Ovary (tissue), 9 donors: ENCODE results near the gene VPS52. TPM values are rescaled to one million over a fixed set of nuclear protein-coding genes. Genes with fewer than 3 reads are reported as not detected.
A peak's percentile ranks its signal among the peaks of the same experiment; 100 is the strongest.

Experiments
- DNase-seq, 5 donors: peaks; one replicate each; pipeline ENCODE4 v3.0.0-alpha.2; 2019 to 2020
- H3K27ac ChIP-seq, 2 donors: fragments of 200-600 bp; one replicate each; pipeline versions ENCODE4 v1.5.1 to v1.8.0; 2019 to 2022
- H3K27me3 ChIP-seq: fragments of 200-600 bp; one replicate; pipeline ENCODE4 v1.8.0; 2022
- H3K36me3 ChIP-seq: fragments of 200-600 bp; sonication (generic); one replicate; pipeline ENCODE4 v1.5.1; 2019
- H3K4me1 ChIP-seq: one replicate; pipeline ENCODE4 v1.8.1; 2013; ENCODE audit warnings: mild to moderate bottlenecking, moderate library complexity; ENCODE audit not compliant: insufficient read depth
- H3K4me3 ChIP-seq: fragments of 200-600 bp; sonication (generic); one replicate; pipeline ENCODE4 v1.5.1; 2017
- H3K9me3 ChIP-seq, 2 donors: fragments of 200-600 bp in 1 of 2; sonication (generic) in 1 of 2; one replicate each; pipeline versions ENCODE4 v1.5.1 to v1.8.1; 2013 to 2019; ENCODE audit warnings: mild to moderate bottlenecking in 1 of 2, moderate library complexity in 1 of 2
- EP300 ChIP-seq: sonication (generic); formaldehyde crosslinking; IDR thresholded peaks from one replicate; pipeline ENCODE4 v1.6.1; 2017; ENCODE audit warnings: antibody characterized with exemption
- POLR2A ChIP-seq: fragments of 450-650 bp; IDR thresholded peaks from one replicate; pipeline ENCODE4 v1.6.1; 2017; ENCODE audit warnings: antibody characterized with exemption, mild to moderate bottlenecking, moderate library complexity
- WGBS, 3 donors: extraction: QIAGEN DNeasy Blood & Tissue Kit in 1 of 3; methylation state at CpG; one replicate each; pipeline versions ENCODE4 v1.1.5 to v1.1.7; 2013 to 2017; 5-methylcytosine and 5-hydroxymethylcytosine counted together
- intact Hi-C, 4 donors: fragments of 100-400 bp; cut with DNase I; formaldehyde crosslinking; loops; one replicate each; pipeline versions ENCODE4 v1.11.0 to v1.15.1; 2022 to 2023
- polyA plus RNA-seq, 2 donors: library from polyadenylated mRNA; stranded (reverse); fragments of 200-250 nt in 1 of 2; fragments of 350-450 nt in 1 of 2; fragmentation: Illumina TruSeq in 1 of 2; extraction: RNeasy Lipid Tissue Mini Kit (QIAGEN cat#74804) in 1 of 2; gene quantifications; one replicate each; pipeline ENCODE4 v1.2.3, GENCODE V29; 2013 to 2014
- total RNA-seq, 7 donors: library from RNA; depleted of rRNA in 2 of 7; stranded (reverse); fragments of >200 nt in 2 of 7; fragmentation: NEBNext Ultra II Directional in 3 of 7; extraction: Animal tissue kit (Norgen Biotek cat#: 25700) in 3 of 7; gene quantifications; one replicate each; pipeline versions ENCODE4 v1.1.0 to v1.2.4, GENCODE V29; 2016 to 2023
- TF ChIP-seq, protein P1 (sequence below), 3 donors: fragments of 450-650 bp in 2 of 3; fragments of 200-600 bp in 1 of 3; IDR thresholded peaks; one replicate each; pipeline versions ENCODE4 v1.5.1 to v1.8.0; 2016 to 2022; ENCODE audit warnings: antibody characterized with exemption in 3 of 3, mild to moderate bottlenecking in 1 of 3
- donor health status: DM: no; HTN: no; CAD: no; lungs with moderate emphysema.
- donor health status: DM: no; HTN: no; CAD: no.
- donor health status: Bipolar disorder and iron deficiency.
- donor health status: DM: yes; HTN: yes; CAD: no.
- donor health status: DM: no; HTN: no; CAD: no.
- donor health status: DM: yes; HTN: yes; CAD: no.

The VPS52 gene
- total and polyA plus RNA-seq, 9 donors = 24.0 to 56.7 (median 45.2) TPM

DNA sequence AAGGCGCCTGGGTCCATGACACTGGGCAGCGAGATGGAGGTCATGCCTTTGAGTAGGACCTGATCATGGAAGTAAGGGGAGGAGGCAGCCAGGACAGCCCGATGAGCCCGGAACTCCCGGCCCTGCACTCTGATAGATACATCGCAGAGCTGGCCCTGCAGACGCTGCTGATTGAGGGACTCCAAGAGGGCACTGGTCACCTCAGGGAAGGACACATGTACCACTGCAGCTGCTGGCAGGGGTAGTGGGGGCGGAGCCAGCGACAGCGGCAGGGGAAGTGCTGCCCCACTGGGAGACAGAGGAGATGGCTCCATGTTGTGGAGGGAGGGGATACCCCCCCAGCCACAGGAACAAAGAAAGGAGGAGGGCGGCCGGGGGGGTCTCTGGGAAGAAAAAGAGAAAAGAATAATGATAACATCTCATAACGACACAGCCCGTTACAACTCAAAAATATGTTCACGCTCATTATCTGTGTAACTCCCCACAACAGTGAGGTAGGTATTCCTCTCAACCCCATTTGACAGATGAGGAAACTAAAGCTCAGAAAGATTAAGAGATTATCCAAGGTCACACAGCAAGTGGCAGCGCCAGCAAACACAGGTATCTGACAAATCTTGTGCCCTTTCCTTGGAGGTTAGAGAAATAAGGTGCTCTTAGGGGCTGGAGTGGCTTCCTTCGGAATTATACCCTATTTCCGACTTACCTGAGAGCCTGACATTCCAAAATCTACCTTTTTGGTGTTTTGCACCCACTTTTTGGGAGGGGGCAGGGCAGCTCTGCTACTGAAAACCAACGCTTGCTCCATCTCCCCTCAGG is 45.1 kb upstream of the VPS52 start:
- TF ChIP-seq POLR2A (no peak), EP300 (no peak)
- TF ChIP-seq, protein P1, sequence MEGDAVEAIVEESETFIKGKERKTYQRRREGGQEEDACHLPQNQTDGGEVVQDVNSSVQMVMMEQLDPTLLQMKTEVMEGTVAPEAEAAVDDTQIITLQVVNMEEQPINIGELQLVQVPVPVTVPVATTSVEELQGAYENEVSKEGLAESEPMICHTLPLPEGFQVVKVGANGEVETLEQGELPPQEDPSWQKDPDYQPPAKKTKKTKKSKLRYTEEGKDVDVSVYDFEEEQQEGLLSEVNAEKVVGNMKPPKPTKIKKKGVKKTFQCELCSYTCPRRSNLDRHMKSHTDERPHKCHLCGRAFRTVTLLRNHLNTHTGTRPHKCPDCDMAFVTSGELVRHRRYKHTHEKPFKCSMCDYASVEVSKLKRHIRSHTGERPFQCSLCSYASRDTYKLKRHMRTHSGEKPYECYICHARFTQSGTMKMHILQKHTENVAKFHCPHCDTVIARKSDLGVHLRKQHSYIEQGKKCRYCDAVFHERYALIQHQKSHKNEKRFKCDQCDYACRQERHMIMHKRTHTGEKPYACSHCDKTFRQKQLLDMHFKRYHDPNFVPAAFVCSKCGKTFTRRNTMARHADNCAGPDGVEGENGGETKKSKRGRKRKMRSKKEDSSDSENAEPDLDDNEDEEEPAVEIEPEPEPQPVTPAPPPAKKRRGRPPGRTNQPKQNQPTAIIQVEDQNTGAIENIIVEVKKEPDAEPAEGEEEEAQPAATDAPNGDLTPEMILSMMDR (IDR thresholded peaks at IDR 0.05) = no peak
- Histone ChIP-seq H3K36me3 (no peaks in the 10 kb centered on the region), H3K27me3 (no peaks in the 10 kb centered on the region), H3K4me1 (peaks cover 12% of the 10 kb centered on the region), H3K4me3 (peak overlapping the region; percentile 49), H3K9me3 (no peaks in the 10 kb centered on the region), H3K27ac (peak overlapping the region; percentile 81 to 83)
- WGBS, 3 donors = 65 to 73% (median 66%) methylated on average over 19 of the region's 19 CpGs
- intact Hi-C loops = loop anchor here in 2 of 4 donors (5.0 to 10.0 kb wide), 3 partner anchors 45 to 108 kb away; partner anchors contain the start of genes CUTA (in 1 of the 2), PHF1 (in 1 of the 2), RPS18 (in 1 of the 2) and SYNGAP1 (in 1 of the 2)
- peak; percentile 31 to 67 (median 60) for DNase-seq

DNA sequence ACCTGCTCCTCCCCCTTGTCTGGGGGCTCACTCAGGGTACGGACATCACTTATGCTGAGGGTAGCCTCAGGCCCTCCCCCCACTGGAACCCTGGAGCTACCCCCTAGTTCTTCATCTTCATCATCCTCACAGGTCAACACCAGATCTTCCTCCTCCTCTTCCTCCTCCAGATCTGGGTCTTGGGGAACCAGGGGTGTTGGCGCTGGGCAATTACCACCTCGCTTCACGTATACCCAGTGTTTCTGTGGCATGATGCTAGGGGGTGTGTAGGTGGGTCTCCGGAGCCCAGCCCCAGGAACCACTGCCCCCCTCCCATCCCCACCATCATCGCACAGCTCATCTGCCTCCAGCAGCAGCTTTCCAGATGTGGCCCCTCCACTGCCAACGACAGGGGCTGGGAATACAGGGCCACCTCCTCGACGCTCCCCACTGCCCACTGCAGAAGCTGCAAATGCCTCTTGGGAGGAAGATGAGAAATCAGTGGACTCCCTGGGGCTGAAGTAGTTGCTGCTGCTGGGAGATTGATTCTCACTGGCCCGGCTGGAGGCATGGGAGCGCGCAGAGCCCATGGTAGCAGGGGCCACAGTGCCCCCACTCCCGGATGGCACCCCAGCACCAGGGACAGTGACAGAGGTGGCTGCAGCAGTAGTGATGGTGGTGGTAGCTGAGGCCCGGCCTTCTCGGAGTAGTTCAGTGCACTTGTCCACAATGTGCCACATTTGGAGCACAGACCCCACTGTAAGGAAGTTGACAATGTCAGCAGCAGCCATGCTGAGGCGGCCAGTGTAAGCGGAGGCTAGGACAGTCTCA is 44.3 kb upstream of the VPS52 start:
- H3K4me1 ChIP-seq = peaks cover 8% of the 10 kb centered on the region
- no peak overlapping the region for H3K27ac ChIP-seq
- DNase-seq = peak in 3 of 5 donors; percentile 19 to 48 (median 41)

DNA sequence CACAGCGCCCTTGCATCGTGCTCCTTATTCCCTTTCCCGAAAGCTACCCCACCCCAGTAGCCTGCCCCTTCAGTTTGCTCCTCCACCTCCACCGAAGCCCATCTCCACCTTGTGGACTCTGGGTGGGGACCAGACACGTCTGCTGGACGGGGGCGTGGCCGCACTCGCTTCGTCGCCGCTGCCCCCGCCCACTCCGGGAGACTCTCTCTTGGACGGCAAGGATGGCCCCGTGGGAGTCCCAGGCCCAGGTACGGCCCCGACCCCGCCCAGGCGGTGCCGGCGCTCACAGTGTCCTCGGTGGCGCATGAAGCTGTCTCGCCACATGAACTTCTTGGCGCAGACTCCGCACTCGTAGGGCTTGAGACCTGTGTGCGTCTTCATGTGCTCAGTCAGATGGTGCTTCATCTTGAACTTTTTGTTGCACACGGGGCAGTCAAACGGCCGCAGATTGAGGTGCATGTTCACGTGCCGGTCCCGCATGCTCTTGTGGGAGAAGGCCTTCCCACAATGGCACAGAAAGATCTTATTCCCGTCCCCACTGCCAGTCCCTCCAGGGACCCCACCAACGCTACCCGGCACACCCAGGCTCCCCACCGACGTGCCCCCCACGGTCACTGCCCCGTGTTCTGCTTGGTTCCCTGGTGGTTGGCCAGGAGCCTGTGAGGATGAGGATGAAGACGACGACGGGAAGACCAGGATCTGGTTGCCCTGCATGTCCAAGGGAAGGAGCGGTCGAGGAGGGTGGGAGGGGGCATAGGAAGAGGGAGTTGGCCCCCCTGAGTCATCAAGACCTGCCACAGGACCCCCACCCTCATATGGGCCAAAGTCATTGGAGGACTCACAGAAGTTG is 43.5 kb upstream of the VPS52 start:
- peaks cover 8% of the 10 kb centered on the region for H3K4me1 ChIP-seq
- no peaks in the 10 kb centered on the region for H3K27me3 ChIP-seq
- DNase-seq = peak; percentile 58 to 76 (median 72)
- H3K27ac ChIP-seq = peak overlapping the region; percentile 59 to 93
- H3K36me3 ChIP-seq = no peaks in the 10 kb centered on the region
- H3K9me3 ChIP-seq = no peaks in the 10 kb centered on the region
- 29 to 36% (median 35%) methylated on average over 46 to 47 of the region's 47 CpGs for WGBS, 3 donors
- TF ChIP-seq EP300 (no peak), POLR2A (no peak)
- TF ChIP-seq, protein P1 (IDR thresholded peaks at IDR 0.05) = no peak
- H3K4me3 ChIP-seq = peak overlapping the region; percentile 64
- intact Hi-C loops = loop anchor here in 2 of 4 donors (5.0 to 10.0 kb wide), 3 partner anchors 43 to 110 kb away; partner anchors contain the start of genes CUTA (in 1 of the 2), PHF1 (in 1 of the 2), RPS18 (in 1 of the 2) and SYNGAP1 (in 1 of the 2)

More for the DNA sequence above, 44.3 kb upstream of the VPS52 start:
- Histone ChIP-seq H3K36me3 (no peaks in the 10 kb centered on the region), H3K27me3 (no peaks in the 10 kb centered on the region), H3K9me3 (no peaks in the 10 kb centered on the region), H3K4me3 (no peak overlapping the region)
- intact Hi-C loops = loop anchor here in 2 of 4 donors (5.0 to 10.0 kb wide), 3 partner anchors 44 to 109 kb away; partner anchors contain the start of genes CUTA (in 1 of the 2), PHF1 (in 1 of the 2), RPS18 (in 1 of the 2) and SYNGAP1 (in 1 of the 2)
- TF ChIP-seq POLR2A (no peak), EP300 (no peak)
- TF ChIP-seq, protein P1 (IDR thresholded peaks at IDR 0.05) = no peak
- 83 to 86% (median 86%) methylated on average over 17 of the region's 17 CpGs for WGBS, 3 donors
